CD14-positive monocyte (primary cell): ENCODE results near the gene TINAG. TPM values are rescaled to one million over a fixed set of nuclear protein-coding genes. Genes with fewer than 3 reads are reported as not detected.

ENCODE experiments used
- DNase-seq, 3 donors: peaks; one replicate each; pipeline ENCODE4 v3.0.0-alpha.2; 2011 to 2022
- H2AFZ ChIP-seq: 2 replicates; pipeline ENCODE4 v1.6.0; 2012; ENCODE audit warnings: mild to moderate bottlenecking, low read depth, low read length, inconsistent platforms; ENCODE audit not compliant: insufficient read depth, poor library complexity, severe bottlenecking
- H3K27ac ChIP-seq, 2 donors: 1 replicate in 1 of 2; 2 replicates in 1 of 2; pipeline ENCODE4 v1.5.1; 2012 to 2013; ENCODE audit warnings: low read length in 2 of 2, control low read depth in 1 of 2, inconsistent platforms in 1 of 2, low read depth in 1 of 2, mild to moderate bottlenecking in 1 of 2
- H3K27me3 ChIP-seq, 2 donors: one replicate each; pipeline versions ENCODE4 v1.6.0 to v1.6.1; 2011 to 2013; ENCODE audit warnings: low read length in 2 of 2; ENCODE audit not compliant: control insufficient read depth in 2 of 2, insufficient read depth in 2 of 2
- H3K36me3 ChIP-seq, 2 donors: replicated peaks in 1 of 2; 1 replicate in 1 of 2; 2 replicates in 1 of 2; pipeline versions ENCODE4 v1.5.1 to v1.6.1; 2012 to 2013; ENCODE audit warnings: low read length in 2 of 2, control low read depth in 1 of 2, inconsistent platforms in 1 of 2, mild to moderate bottlenecking in 1 of 2; ENCODE audit not compliant: insufficient read depth in 2 of 2, control insufficient read depth in 1 of 2
- H3K4me1 ChIP-seq, 2 donors: 1 replicate in 1 of 2; 2 replicates in 1 of 2; pipeline versions ENCODE4 v1.5.1 to v1.6.1; 2012 to 2013; ENCODE audit warnings: low read length in 2 of 2, control low read depth in 1 of 2, inconsistent platforms in 1 of 2, mild to moderate bottlenecking in 1 of 2, moderate library complexity in 1 of 2; ENCODE audit not compliant: insufficient read depth in 2 of 2, control insufficient read depth in 1 of 2
- H3K4me2 ChIP-seq: replicated peaks from 2 replicates; pipeline ENCODE3; 2012; ENCODE audit warnings: low read length, moderate library complexity, mild to moderate bottlenecking; ENCODE audit not compliant: poor library complexity, severe bottlenecking; ENCODE audit errors: extremely low read depth
- H3K4me3 ChIP-seq, 3 experiments: fragments of 200-600 bp in 1 of 3; sonication (generic) in 1 of 3; replicated peaks in 1 of 3; 1 replicate in 2 of 3; 2 replicates in 1 of 3; pipeline ENCODE4 v1.5.1; 2011 to 2013; ENCODE audit warnings: low read length in 3 of 3, mild to moderate bottlenecking in 3 of 3, control low read depth in 2 of 3, low read depth in 2 of 3, inconsistent platforms in 1 of 3, moderate library complexity in 1 of 3
- H3K79me2 ChIP-seq: 2 replicates; pipeline ENCODE4 v1.6.0; 2012; ENCODE audit warnings: mild to moderate bottlenecking, control low read depth, inconsistent platforms, low read length, moderate library complexity; ENCODE audit not compliant: insufficient read depth
- H3K9ac ChIP-seq: 2 replicates; pipeline ENCODE4 v1.6.0; 2017; ENCODE audit warnings: low read length, mild to moderate bottlenecking; ENCODE audit not compliant: insufficient read depth, poor library complexity, severe bottlenecking
- H3K9me3 ChIP-seq, 2 donors: replicated peaks in 1 of 2; 1 replicate in 1 of 2; 2 replicates in 1 of 2; pipeline versions ENCODE4 v1.5.1 to v1.6.1; 2012 to 2013; ENCODE audit warnings: low read length in 2 of 2, control low read depth in 1 of 2; ENCODE audit not compliant: control insufficient read depth in 1 of 2, insufficient read depth in 1 of 2
- H4K20me1 ChIP-seq: 2 replicates; pipeline ENCODE4 v1.6.0; 2012; ENCODE audit warnings: mild to moderate bottlenecking, low read length, control low read depth, moderate library complexity; ENCODE audit not compliant: insufficient read depth
- H3K27ac Mint-ChIP-seq, 7 donors: one replicate each; pipeline ENCODE4 v1.8.0; 2020; ENCODE audit warnings: mild to moderate bottlenecking in 7 of 7, mixed read lengths in 7 of 7, moderate library complexity in 6 of 7, inconsistent platforms in 2 of 7
- H3K27me3 Mint-ChIP-seq, 3 donors: one replicate each; pipeline ENCODE4 v1.8.0; 2021 to 2022; ENCODE audit warnings: low read depth in 3 of 3, mild to moderate bottlenecking in 3 of 3, mixed read lengths in 3 of 3, moderate library complexity in 3 of 3, inconsistent platforms in 1 of 3
- H3K36me3 Mint-ChIP-seq, 2 donors: one replicate each; pipeline ENCODE4 v1.8.0; 2020; ENCODE audit warnings: mixed read lengths in 2 of 2, inconsistent platforms in 1 of 2, mild to moderate bottlenecking in 1 of 2
- H3K4me1 Mint-ChIP-seq: one replicate; pipeline ENCODE4 v1.8.0; 2020; ENCODE audit warnings: mild to moderate bottlenecking, mixed read lengths
- H3K4me3 Mint-ChIP-seq, 2 donors: one replicate each; pipeline ENCODE4 v1.8.0; 2020; ENCODE audit warnings: mild to moderate bottlenecking in 2 of 2, mixed read lengths in 2 of 2, moderate library complexity in 1 of 2
- H3K9me3 Mint-ChIP-seq, 7 donors: one replicate each; pipeline ENCODE4 v1.8.0; 2020 to 2022; ENCODE audit warnings: mixed read lengths in 7 of 7, mild to moderate bottlenecking in 6 of 7, moderate library complexity in 6 of 7, inconsistent platforms in 2 of 7
- WGBS: methylation state at CpG from one replicate; pipeline ENCODE4 v1.1.5; 2013; ENCODE audit warnings: missing lambda C conversion rate; ENCODE audit not compliant: insufficient coverage; 5-methylcytosine and 5-hydroxymethylcytosine counted together
- intact Hi-C, 2 donors: fragments of 100-400 bp; cut with micrococcal nuclease; formaldehyde crosslinking; loops; one replicate each; pipeline versions ENCODE4 v1.15.0 to v1.15.1; 2023
- polyA plus RNA-seq, 3 donors: library from polyadenylated mRNA; depleted of rRNA in 1 of 3; unstranded in 2 of 3; stranded (reverse) in 1 of 3; fragments of 300-500 nt in 2 of 3; fragments of >200 nt in 1 of 3; fragmentation: Illumina TruSeq in 2 of 3; gene quantifications; 1 replicate in 2 of 3; 2 replicates in 1 of 3; pipeline ENCODE4 v1.2.3, GENCODE V29; 2012 to 2021
- TF ChIP-seq, protein P1 (sequence below): fragments of 200-600 bp; IDR thresholded peaks from one replicate; pipeline ENCODE4 v1.8.0; 2022; ENCODE audit warnings: antibody characterized with exemption, mild to moderate bottlenecking

Gene TINAG
- polyA plus RNA-seq, 3 donors, result not detected

GRCh38 chr6:54354608-54355007 is 46.4 kb downstream of the TINAG start:
- Histone ChIP-seq H3K9me3 (no peaks in the 10 kb centered on the region), H3K27me3 (no peaks in the 10 kb centered on the region), H4K20me1 (no peaks in the 10 kb centered on the region), H3K4me1 (no peaks in the 10 kb centered on the region), H3K4me3 (no peak overlapping the region), H3K9ac (no peak overlapping the region), H3K27ac (no peak overlapping the region), H3K4me2 (no peak overlapping the region), H2AFZ (no peak overlapping the region), H3K36me3 (no peaks in the 10 kb centered on the region), H3K79me2 (no peaks in the 10 kb centered on the region)
- Mint-ChIP-seq H3K9me3 (peaks cover 0 to 3% (median 0%) of the 10 kb centered on the region in 7 donors), H3K27ac (no peak overlapping the region), H3K4me3 (no peak overlapping the region), H3K36me3 (no peaks in the 10 kb centered on the region), H3K4me1 (no peaks in the 10 kb centered on the region), H3K27me3 (no peaks in the 10 kb centered on the region)
- no CpG with 5 or more reads among the region's 2 CpGs for WGBS
- intact Hi-C loops, result no loop called here
- no peak for DNase-seq
- TF ChIP-seq, protein P1, sequence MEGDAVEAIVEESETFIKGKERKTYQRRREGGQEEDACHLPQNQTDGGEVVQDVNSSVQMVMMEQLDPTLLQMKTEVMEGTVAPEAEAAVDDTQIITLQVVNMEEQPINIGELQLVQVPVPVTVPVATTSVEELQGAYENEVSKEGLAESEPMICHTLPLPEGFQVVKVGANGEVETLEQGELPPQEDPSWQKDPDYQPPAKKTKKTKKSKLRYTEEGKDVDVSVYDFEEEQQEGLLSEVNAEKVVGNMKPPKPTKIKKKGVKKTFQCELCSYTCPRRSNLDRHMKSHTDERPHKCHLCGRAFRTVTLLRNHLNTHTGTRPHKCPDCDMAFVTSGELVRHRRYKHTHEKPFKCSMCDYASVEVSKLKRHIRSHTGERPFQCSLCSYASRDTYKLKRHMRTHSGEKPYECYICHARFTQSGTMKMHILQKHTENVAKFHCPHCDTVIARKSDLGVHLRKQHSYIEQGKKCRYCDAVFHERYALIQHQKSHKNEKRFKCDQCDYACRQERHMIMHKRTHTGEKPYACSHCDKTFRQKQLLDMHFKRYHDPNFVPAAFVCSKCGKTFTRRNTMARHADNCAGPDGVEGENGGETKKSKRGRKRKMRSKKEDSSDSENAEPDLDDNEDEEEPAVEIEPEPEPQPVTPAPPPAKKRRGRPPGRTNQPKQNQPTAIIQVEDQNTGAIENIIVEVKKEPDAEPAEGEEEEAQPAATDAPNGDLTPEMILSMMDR, result no peak

GRCh38 chr6:54357141-54357540 is 48.9 kb downstream of the TINAG start:
- H3K9ac ChIP-seq, result no peak overlapping the region
- no peak overlapping the region for H3K27ac Mint-ChIP-seq
- H3K4me1 Mint-ChIP-seq, result no peaks in the 10 kb centered on the region
- peaks cover 0 to 4% (median 2%) of the 10 kb centered on the region in 7 donors for H3K9me3 Mint-ChIP-seq
- H3K4me3 Mint-ChIP-seq, result no peak overlapping the region
- DNase-seq, result no peak
- H3K27ac ChIP-seq, result no peak overlapping the region
- no peak overlapping the region for H3K4me3 ChIP-seq
- no peaks in the 10 kb centered on the region for H3K36me3 ChIP-seq
- no peaks in the 10 kb centered on the region for H4K20me1 ChIP-seq
- H3K36me3 Mint-ChIP-seq, result no peaks in the 10 kb centered on the region
- no peak overlapping the region for H3K4me2 ChIP-seq
- H3K9me3 ChIP-seq, result no peaks in the 10 kb centered on the region
- 50% methylated on average over 1 of the region's 1 CpG for WGBS
- H2AFZ ChIP-seq, result no peak overlapping the region
- intact Hi-C loops, result no loop called here
- no peaks in the 10 kb centered on the region for H3K4me1 ChIP-seq
- TF ChIP-seq, protein P1, result no peak
- no peaks in the 10 kb centered on the region for H3K27me3 Mint-ChIP-seq
- H3K27me3 ChIP-seq, result no peaks in the 10 kb centered on the region
- H3K79me2 ChIP-seq, result no peaks in the 10 kb centered on the region
